Endothelial cell (in vitro differentiated cells): ENCODE results near the gene TRMT61B. TPM values are rescaled to one million over a fixed set of nuclear protein-coding genes. Genes with fewer than 3 reads are reported as not detected.

ENCODE experiments used
- DNase-seq: peaks from one replicate; pipeline ENCODE4 v3.0.0; 2021; ENCODE audit warnings: low spot score
- H3K27ac Mint-ChIP-seq: one replicate; pipeline ENCODE4 v1.8.0; 2021; ENCODE audit warnings: mixed read lengths, inconsistent platforms; ENCODE audit not compliant: unreplicated experiment
- H3K27me3 Mint-ChIP-seq: one replicate; pipeline ENCODE4 v1.8.0; 2021; ENCODE audit warnings: mild to moderate bottlenecking, moderate library complexity, mixed read lengths, inconsistent platforms; ENCODE audit not compliant: unreplicated experiment
- H3K36me3 Mint-ChIP-seq: one replicate; pipeline ENCODE4 v1.8.0; 2021; ENCODE audit warnings: mild to moderate bottlenecking, low read depth, mixed read lengths, inconsistent platforms; ENCODE audit not compliant: unreplicated experiment
- H3K4me1 Mint-ChIP-seq: one replicate; pipeline ENCODE4 v1.8.0; 2021; ENCODE audit warnings: mild to moderate bottlenecking, mixed read lengths, inconsistent platforms; ENCODE audit not compliant: unreplicated experiment
- H3K4me3 Mint-ChIP-seq: one replicate; pipeline ENCODE4 v1.8.0; 2021; ENCODE audit warnings: mild to moderate bottlenecking, mixed read lengths, inconsistent platforms; ENCODE audit not compliant: unreplicated experiment
- H3K9me3 Mint-ChIP-seq: one replicate; pipeline ENCODE4 v1.8.0; 2021; ENCODE audit warnings: mixed read lengths, inconsistent platforms; ENCODE audit not compliant: unreplicated experiment
- CTCF ChIP-seq: fragments of 200-600 bp; sonication (generic); IDR thresholded peaks from one replicate; pipeline ENCODE4 v1.5.0; 2021; ENCODE audit warnings: antibody characterized with exemption; ENCODE audit not compliant: unreplicated experiment
- total RNA-seq: library from RNA; stranded (reverse); fragmentation: NEBNext Ultra II Directional; extraction: Animal tissue kit (Norgen Biotek cat#: 25700); gene quantifications from one replicate; pipeline ENCODE4 v1.2.1, GENCODE V29; 2021; ENCODE audit not compliant: unreplicated experiment

TRMT61B gene
- total RNA-seq, 1 donor from 2014 or later = 14.9 TPM

GRCh38 chr2:28869494-28870145, 489 bp downstream of the TRMT61B start:
- Mint-ChIP-seq H3K4me1 (peaks cover 14% of the 10 kb centered on the region), H3K27me3 (peaks cover 4% of the 10 kb centered on the region), H3K4me3 (peak overlapping the region; percentile 99), H3K9me3 (no peaks in the 10 kb centered on the region), H3K27ac (peak overlapping the region; percentile 88), H3K36me3 (no peaks in the 10 kb centered on the region)
- DNase-seq = no peak
- TF ChIP-seq CTCF = no peak

- no peaks in the 10 kb centered on the region for H3K9me3 Mint-ChIP-seq
- no peak for TF ChIP-seq CTCF
- no peak for DNase-seq
- H3K27ac Mint-ChIP-seq = no peak overlapping the region
- H3K36me3 Mint-ChIP-seq = no peaks in the 10 kb centered on the region
- no peak overlapping the region for H3K4me3 Mint-ChIP-seq
- peaks cover 14% of the 10 kb centered on the region for H3K4me1 Mint-ChIP-seq
- peaks cover 4% of the 10 kb centered on the region for H3K27me3 Mint-ChIP-seq
These were observed 1.5 kb downstream of the TRMT61B start for GRCh38 chr2:28868611-28869010.

- no peak overlapping the region for H3K4me3 Mint-ChIP-seq
- TF ChIP-seq CTCF = no peak
- H3K9me3 Mint-ChIP-seq = no peaks in the 10 kb centered on the region
- H3K27me3 Mint-ChIP-seq = no peaks in the 10 kb centered on the region
- H3K27ac Mint-ChIP-seq = no peak overlapping the region
- no peaks in the 10 kb centered on the region for H3K4me1 Mint-ChIP-seq
- no peak for DNase-seq
- H3K36me3 Mint-ChIP-seq = peaks cover 6% of the 10 kb centered on the region
These were observed 14.1 kb downstream of the TRMT61B start for GRCh38 chr2:28855977-28856376.

- Mint-ChIP-seq H3K4me3 (no peak overlapping the region), H3K9me3 (no peaks in the 10 kb centered on the region), H3K27me3 (no peaks in the 10 kb centered on the region), H3K4me1 (no peaks in the 10 kb centered on the region), H3K36me3 (peaks cover under 1% of the 10 kb centered on the region), H3K27ac (no peak overlapping the region)
- no peak for TF ChIP-seq CTCF
- no peak for DNase-seq
These were observed 14.9 kb downstream of the TRMT61B start for GRCh38 chr2:28855193-28855592.

- no peak for DNase-seq
- no peak for TF ChIP-seq CTCF
- H3K27me3 Mint-ChIP-seq = peaks cover 1% of the 10 kb centered on the region
- H3K9me3 Mint-ChIP-seq = no peaks in the 10 kb centered on the region
- H3K36me3 Mint-ChIP-seq = peaks cover 4% of the 10 kb centered on the region
- H3K4me3 Mint-ChIP-seq = no peak overlapping the region
- H3K4me1 Mint-ChIP-seq = no peaks in the 10 kb centered on the region
- H3K27ac Mint-ChIP-seq = no peak overlapping the region
These were observed 28.1 kb downstream of the TRMT61B start for GRCh38 chr2:28842042-28842441.
